GM18502 (cell line): ENCODE data around the gene RORB.

Experiments
- ATAC-seq: cut with Tn5 transposase; IDR thresholded peaks from one replicate; pipeline ENCODE4 v1.9.1; 2021; ENCODE audit warnings: mild to moderate bottlenecking; ENCODE audit not compliant: unreplicated experiment, poor library complexity

The RORB gene

DNA sequence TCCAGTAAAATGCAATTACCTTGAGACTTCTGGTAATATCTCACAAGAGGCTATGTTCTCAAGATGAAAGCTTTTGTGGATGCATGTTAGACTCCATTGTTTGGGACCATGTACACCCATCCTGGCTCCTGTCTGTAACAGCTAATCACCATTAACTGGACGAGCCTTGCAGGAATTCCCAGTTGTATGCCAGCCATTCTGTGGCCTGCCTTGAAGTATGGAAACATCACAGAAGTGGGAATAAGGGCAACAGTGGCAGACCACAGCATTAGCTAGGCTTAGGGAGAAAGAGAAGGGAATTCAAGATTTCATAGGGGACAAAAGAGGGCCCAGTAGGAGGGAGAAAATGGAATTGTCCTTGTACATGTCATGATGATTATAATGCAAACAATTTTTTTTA is 79.0 kb downstream of the RORB start:
- no peak for ATAC-seq

GRCh38 chr9:74577956-74578355 is 80.8 kb downstream of the RORB start:
- peak; percentile 38 for ATAC-seq

DNA sequence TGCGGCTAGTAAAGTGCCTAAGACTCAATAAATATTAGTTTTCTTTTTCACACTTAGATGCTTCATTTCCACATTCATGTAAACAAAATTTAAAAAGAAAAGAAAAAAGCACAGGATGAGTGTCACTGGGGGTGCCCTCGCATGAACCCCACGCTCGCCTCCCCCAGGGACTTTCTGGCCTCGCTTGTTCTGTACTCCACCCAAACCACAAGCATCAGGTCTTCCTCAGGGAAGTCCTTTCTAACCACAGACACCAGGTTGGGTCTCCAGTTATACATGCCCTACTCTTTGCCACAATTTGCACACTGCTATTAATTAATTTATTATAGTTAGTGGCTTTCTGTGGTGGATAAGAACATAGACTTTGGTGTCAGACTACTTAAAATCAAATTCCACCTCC is 92.4 kb downstream of the RORB start:
- ATAC-seq: peak; percentile 65

- no peak for ATAC-seq
Measured at GRCh38 chr9:74595286-74595685, 98.2 kb downstream of the RORB start.

- no peak for ATAC-seq
Measured at GRCh38 chr9:74598874-74599273, 101.7 kb downstream of the RORB start.

DNA sequence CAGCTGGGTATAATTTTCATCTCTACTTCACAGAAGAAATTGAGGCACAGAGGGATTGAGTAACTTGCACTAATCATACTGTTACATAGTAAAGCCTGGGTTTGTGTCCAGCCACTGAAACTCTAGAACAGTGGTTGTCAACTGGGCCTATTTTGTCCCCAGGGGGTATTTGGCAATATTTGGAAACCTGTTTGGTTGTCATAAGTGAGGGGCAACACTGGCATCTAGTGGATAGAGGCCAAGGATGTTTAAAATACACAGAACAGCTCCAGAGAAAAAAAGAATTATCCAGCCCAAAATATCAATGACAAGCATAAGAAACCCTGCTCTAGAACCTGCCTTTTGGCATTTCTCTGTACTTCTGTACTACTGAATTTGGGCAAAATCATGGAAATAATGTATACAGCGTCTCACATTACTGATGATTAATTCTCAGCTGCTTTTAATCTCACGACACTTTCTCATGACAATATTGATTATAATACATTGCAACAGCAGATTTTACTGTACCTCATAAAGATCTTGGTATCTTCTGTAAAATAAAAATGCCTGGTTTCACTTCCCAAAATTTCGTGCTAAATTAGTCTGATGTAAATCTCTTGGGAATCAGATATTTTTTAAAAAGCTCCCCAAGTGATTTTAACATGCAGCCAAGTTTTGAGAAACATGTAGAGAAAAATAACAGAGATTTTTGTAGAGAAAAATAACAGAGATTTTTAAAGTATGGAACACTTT is 112.7 kb downstream of the RORB start:
- no peak for ATAC-seq

GRCh38 chr9:74610523-74611061 is 113.5 kb downstream of the RORB start:
- ATAC-seq: no peak

GRCh38 chr9:74630228-74630627 is 133.1 kb downstream of the RORB start:
- ATAC-seq: no peak

DNA sequence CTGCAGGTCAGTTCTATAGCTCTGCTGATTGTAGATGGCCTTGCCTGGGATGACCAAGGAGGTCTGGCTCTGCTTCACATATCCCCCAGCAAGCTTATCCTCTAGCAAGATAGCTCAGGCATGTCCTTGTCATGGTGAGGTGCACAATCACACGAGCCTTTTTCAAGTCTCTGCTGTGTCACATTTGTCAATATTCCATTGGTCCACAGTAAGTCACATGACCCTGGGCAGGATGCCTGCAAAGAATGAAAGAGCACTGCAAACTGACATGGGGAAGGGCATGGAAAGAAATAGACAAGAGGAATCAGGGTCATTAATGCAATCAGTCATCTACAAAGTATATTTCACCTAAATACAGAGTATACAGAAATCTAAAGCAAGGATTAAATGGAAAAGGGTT is 142.0 kb downstream of the RORB start:
- no peak for ATAC-seq

GRCh38 chr9:74642376-74642775 is 145.2 kb downstream of the RORB start:
- ATAC-seq: no peak

DNA sequence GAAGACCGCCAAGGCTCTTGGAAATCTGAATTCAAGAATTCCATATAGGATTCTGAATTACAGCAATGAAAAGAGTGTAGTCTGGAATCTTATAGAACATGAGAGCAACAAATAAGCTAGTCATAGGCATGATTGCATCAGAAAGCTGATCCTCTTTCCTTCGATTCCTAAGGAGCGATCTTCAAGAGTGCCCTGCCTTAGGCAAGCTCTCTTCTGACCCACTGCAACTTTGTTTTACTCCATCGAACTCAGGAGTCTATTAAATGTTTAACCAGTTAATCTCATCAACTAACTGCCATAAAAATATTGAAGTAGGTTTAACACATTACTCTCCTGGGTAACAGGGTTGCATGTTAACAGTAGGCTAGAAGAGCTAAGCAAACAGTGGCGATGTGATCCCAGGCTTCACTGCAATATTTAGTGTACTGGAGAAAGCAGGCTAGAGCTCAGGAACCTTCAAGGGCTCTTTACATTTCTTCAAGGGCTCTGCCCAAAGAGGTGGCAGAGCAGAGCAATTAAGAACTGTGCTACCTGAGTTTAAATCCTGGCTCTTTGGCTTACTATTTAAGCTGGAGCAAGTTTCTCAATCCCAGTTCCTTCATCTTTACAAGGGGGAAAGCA is 146.3 kb downstream of the RORB start:
- ATAC-seq: no peak

DNA sequence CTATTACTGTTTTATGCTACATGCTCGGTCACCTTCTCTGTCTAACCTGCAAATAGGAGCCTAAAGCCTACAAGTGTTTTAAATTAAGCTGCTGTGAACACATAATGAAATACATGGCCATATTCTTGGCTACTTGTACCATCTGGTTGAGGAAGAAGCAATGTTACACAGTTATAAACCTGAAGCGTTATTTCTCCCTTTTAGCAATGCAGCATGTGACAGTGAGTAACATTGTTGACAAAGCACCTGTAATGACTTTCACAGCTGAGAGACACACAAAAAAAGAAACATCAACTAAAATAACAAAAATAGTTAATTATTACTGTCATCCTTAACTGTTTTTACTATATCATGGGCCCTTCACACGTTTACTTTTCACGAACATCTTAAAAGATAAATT is 146.9 kb downstream of the RORB start:
- no peak for ATAC-seq

- no peak for ATAC-seq
Measured at GRCh38 chr9:74645007-74645639, 148.0 kb downstream of the RORB start.

- no peak for ATAC-seq
Measured at GRCh38 chr9:74653410-74654080, 156.4 kb downstream of the RORB start.

GRCh38 chr9:74662674-74663073 is 165.5 kb downstream of the RORB start:
- no peak for ATAC-seq

DNA sequence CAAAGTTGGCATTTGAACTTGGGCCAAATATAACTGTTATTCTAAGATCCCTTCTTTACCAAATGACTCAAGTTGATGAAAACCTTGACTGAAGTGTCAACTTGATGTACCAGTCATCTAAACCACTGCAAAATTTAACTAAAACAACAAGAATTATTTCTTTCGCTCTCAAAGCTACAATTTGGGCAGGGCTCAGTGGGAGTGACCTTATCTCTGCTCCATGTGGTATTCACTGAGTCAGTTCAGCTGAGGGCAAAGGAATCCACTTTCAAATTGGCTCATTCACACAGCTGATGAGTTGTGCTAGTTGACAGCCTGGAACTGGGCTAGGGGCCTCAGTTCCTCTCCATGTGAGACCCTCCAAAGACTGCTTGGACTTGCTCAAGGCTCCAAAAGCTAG is 166.3 kb downstream of the RORB start:
- ATAC-seq: no peak

GRCh38 chr9:74666625-74667316 is 169.6 kb downstream of the RORB start:
- no peak for ATAC-seq

- no peak for ATAC-seq
Measured at GRCh38 chr9:74672237-74672636, 175.1 kb downstream of the RORB start.

GRCh38 chr9:74674077-74674476 is 176.9 kb downstream of the RORB start:
- no peak for ATAC-seq

- no peak for ATAC-seq
Measured at GRCh38 chr9:74681906-74682305, 184.8 kb downstream of the RORB start.
